SK-N-SH treated with all-trans-retinoic acid at 6 μM for 48 hours (cell line): ENCODE results near the gene DCST2.

Experiments
- ATAC-seq: fragments of 200-7000 bp; cut with Tn5 transposase; 3 replicates; pipeline ENCODE4 v1.9.1; 2020; ENCODE audit warnings: mild to moderate bottlenecking, moderate library complexity
- ARNTL ChIP-seq: fragments of 450-650 bp; formaldehyde crosslinking; IDR thresholded peaks from 2 replicates; pipeline ENCODE4 v1.5.0; 2020; ENCODE audit warnings: low read depth, mild to moderate bottlenecking, moderate library complexity, borderline replicate concordance
- BACH2 ChIP-seq: fragments of 250-450 bp; sonication (Bioruptor Pico); IDR thresholded peaks from 2 replicates; pipeline ENCODE4 v1.9.0; 2021; ENCODE audit warnings: mild to moderate bottlenecking, borderline replicate concordance
- CSDC2 ChIP-seq: fragments of 250-450 bp; sonication (Bioruptor Pico); IDR thresholded peaks from 2 replicates; pipeline ENCODE4 v1.5.0; 2020; ENCODE audit warnings: mild to moderate bottlenecking, moderate library complexity
- ESRRG ChIP-seq: fragments of 250-450 bp; sonication (Bioruptor Pico); IDR thresholded peaks from 2 replicates; pipeline ENCODE4 v1.6.1; 2021; ENCODE audit warnings: mild to moderate bottlenecking
- GLIS3 ChIP-seq: fragments of 250-450 bp; sonication (Bioruptor Pico); IDR thresholded peaks from 2 replicates; pipeline ENCODE4 v1.5.0; 2020; ENCODE audit warnings: mild to moderate bottlenecking, moderate library complexity
- ISL1 ChIP-seq: fragments of 250-450 bp; sonication (Bioruptor Pico); IDR thresholded peaks from 2 replicates; pipeline ENCODE4 v2.1.2; 2022; ENCODE audit warnings: mild to moderate bottlenecking, moderate library complexity
- OSR1 ChIP-seq: fragments of 250-450 bp; sonication (Bioruptor Pico); IDR thresholded peaks from 2 replicates; pipeline ENCODE4 v1.8.0; 2022; ENCODE audit warnings: moderate library complexity, mild to moderate bottlenecking, inconsistent platforms
- RARB ChIP-seq: fragments of 250-450 bp; sonication (Bioruptor Pico); IDR thresholded peaks from 2 replicates; pipeline ENCODE4 v1.8.0; 2021; ENCODE audit warnings: mild to moderate bottlenecking, moderate library complexity
- SNAI2 ChIP-seq: fragments of 250-450 bp; sonication (Bioruptor Pico); IDR thresholded peaks from 2 replicates; pipeline ENCODE4 v1.5.0; 2020; ENCODE audit warnings: mild to moderate bottlenecking, moderate library complexity
- TCF4 ChIP-seq: fragments of 250-450 bp; sonication (Bioruptor Pico); IDR thresholded peaks from 2 replicates; pipeline ENCODE4 v1.8.0; 2021; ENCODE audit warnings: mild to moderate bottlenecking, moderate library complexity, borderline replicate concordance
- ZC3H10 ChIP-seq: fragments of 250-450 bp; sonication (Bioruptor Pico); IDR thresholded peaks from 2 replicates; pipeline ENCODE4 v1.5.1; 2021; ENCODE audit warnings: mild to moderate bottlenecking, moderate library complexity
- ZFP3 ChIP-seq: fragments of 250-450 bp; sonication (Bioruptor Pico); IDR thresholded peaks from 2 replicates; pipeline ENCODE4 v1.5.0; 2020; ENCODE audit warnings: mild to moderate bottlenecking, moderate library complexity
- ZFP30 ChIP-seq: fragments of 450-650 bp; formaldehyde crosslinking; IDR thresholded peaks from 2 replicates; pipeline ENCODE4 v1.5.0; 2022; ENCODE audit warnings: mild to moderate bottlenecking, moderate library complexity
- ZNF565 ChIP-seq: fragments of 450-650 bp; formaldehyde crosslinking; conservative IDR thresholded peaks from 2 replicates; pipeline ENCODE4 v1.5.0; 2020; ENCODE audit warnings: low read depth, mild to moderate bottlenecking, moderate library complexity
- ZNF70 ChIP-seq: fragments of 450-650 bp; formaldehyde crosslinking; IDR thresholded peaks from 2 replicates; pipeline ENCODE4 v1.5.0; 2020; ENCODE audit warnings: mild to moderate bottlenecking, moderate library complexity
- TF ChIP-seq, protein P1 (sequence below): fragments of 250-450 bp; sonication (Bioruptor Pico); IDR thresholded peaks from 2 replicates; pipeline ENCODE4 v1.5.1; 2020; ENCODE audit warnings: low read depth, mild to moderate bottlenecking, moderate library complexity
- TF ChIP-seq, protein P2 (sequence below): fragments of 250-450 bp; sonication (Bioruptor Pico); IDR thresholded peaks from 2 replicates; pipeline ENCODE4 v1.8.0; 2020; ENCODE audit warnings: mild to moderate bottlenecking, moderate library complexity, borderline replicate concordance
- TF ChIP-seq, protein P3 (sequence below): fragments of 250-450 bp; sonication (Bioruptor Pico); IDR thresholded peaks from 2 replicates; pipeline ENCODE4 v1.5.0; 2020; ENCODE audit warnings: mild to moderate bottlenecking, moderate library complexity

The DCST2 gene

DNA sequence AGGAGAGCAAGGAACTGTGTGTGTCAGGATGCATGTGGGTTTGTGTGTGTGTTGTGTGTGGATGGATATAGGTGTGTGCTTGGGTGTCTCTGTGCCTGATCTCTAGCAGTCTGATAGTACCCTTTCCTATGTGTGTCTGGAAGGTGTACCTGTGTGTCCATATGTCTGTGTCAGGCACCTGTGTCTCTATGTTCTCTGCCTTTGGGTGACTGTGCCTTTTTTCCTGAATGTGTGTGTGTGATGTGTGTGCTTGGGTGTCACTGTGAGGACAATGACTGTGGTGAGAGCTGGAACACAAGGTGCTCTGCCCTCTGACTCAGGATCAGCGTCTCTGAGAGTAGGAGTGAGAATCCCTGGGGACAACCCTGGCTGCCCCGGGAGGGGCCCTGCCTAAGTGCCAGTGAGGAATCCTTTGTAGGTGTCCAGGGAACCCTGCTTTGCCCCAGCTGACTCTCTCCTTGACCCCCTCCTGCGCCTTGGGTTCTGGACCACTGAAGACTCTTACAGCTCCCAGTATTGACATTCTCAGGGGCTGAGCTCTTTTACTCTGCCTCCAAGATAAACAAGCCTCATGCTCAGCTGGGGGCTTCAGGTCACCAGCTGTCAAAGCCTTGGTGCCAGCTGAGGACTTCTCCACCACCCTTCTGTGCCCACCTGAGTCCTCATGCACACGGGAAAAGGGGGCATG, 44.3 kb upstream of the DCST2 start:
- TF ChIP-seq RARB (CRISPR knock-in tag), result no peak
- TF ChIP-seq, protein P1, sequence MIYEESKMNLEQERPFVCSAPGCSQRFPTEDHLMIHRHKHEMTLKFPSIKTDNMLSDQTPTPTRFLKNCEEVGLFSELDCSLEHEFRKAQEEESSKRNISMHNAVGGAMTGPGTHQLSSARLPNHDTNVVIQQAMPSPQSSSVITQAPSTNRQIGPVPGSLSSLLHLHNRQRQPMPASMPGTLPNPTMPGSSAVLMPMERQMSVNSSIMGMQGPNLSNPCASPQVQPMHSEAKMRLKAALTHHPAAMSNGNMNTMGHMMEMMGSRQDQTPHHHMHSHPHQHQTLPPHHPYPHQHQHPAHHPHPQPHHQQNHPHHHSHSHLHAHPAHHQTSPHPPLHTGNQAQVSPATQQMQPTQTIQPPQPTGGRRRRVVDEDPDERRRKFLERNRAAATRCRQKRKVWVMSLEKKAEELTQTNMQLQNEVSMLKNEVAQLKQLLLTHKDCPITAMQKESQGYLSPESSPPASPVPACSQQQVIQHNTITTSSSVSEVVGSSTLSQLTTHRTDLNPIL, result no peak
- no peak for TF ChIP-seq BACH2 (CRISPR knock-in tag)
- TF ChIP-seq, protein P2, sequence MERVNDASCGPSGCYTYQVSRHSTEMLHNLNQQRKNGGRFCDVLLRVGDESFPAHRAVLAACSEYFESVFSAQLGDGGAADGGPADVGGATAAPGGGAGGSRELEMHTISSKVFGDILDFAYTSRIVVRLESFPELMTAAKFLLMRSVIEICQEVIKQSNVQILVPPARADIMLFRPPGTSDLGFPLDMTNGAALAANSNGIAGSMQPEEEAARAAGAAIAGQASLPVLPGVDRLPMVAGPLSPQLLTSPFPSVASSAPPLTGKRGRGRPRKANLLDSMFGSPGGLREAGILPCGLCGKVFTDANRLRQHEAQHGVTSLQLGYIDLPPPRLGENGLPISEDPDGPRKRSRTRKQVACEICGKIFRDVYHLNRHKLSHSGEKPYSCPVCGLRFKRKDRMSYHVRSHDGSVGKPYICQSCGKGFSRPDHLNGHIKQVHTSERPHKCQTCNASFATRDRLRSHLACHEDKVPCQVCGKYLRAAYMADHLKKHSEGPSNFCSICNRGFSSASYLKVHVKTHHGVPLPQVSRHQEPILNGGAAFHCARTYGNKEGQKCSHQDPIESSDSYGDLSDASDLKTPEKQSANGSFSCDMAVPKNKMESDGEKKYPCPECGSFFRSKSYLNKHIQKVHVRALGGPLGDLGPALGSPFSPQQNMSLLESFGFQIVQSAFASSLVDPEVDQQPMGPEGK (CRISPR knock-in tag), result no peak
- no peak for ATAC-seq

DNA sequence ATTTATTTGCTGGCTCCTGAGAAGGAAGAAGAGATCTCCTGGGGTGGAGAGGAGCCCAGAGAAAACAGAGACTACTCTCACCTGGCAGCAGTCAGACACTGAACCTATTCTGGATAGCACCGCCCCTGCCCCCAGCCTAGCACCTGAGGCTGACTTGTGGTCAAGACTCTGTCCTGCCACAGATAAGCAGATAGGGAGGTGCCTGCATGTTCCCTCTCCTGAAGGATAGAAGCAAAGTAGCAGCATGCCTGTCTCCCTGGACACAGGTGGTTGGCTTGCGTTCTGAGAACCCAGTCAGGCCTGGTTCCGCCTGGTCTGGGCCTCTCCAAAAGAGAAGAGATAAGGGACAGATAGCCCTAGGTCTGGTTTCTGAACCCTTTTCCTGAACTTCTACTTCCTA, 43.8 kb upstream of the DCST2 start:
- TF ChIP-seq GLIS3 (CRISPR knock-in tag) (no peak), BACH2 (CRISPR knock-in tag) (no peak), TCF4 (CRISPR knock-in tag) (no peak), SNAI2 (no peak), ZNF70 (CRISPR knock-in tag) (no peak), ESRRG (CRISPR knock-in tag) (no peak), CSDC2 (CRISPR knock-in tag) (no peak)
- TF ChIP-seq, all 23 proteins: peak for 0
- ATAC-seq, result no peak

DNA sequence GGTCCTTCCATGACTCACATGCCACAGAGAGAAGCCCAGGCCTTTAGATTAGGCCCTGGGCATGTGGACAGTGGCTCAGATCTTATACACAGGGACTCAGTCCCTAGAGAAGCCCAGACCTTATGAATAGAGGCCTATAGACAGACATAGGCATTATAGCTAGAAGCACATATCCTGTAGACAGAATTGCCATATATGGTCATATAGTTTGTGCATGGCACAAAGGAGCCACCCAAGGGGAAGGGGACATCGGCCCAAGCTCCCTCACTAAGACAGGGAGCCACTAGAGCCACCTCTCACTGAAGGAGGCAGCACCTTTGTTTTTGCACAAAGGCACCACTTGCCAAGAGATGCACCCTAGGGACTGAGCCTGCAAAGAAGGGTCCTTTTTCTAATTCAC, 42.8 kb upstream of the DCST2 start:
- no peak for TF ChIP-seq SNAI2
- TF ChIP-seq ZFP3 (CRISPR knock-in tag), result no peak
- TF ChIP-seq ZNF70 (CRISPR knock-in tag), result no peak
- no peak for TF ChIP-seq TCF4 (CRISPR knock-in tag)
- TF ChIP-seq BACH2 (CRISPR knock-in tag), result no peak
- TF ChIP-seq ARNTL (CRISPR knock-in tag), result no peak
- TF ChIP-seq OSR1, result no peak
- TF ChIP-seq ISL1 (CRISPR knock-in tag), result no peak
- no peak for TF ChIP-seq ZFP30 (CRISPR knock-in tag)
- ATAC-seq, result no peak

DNA sequence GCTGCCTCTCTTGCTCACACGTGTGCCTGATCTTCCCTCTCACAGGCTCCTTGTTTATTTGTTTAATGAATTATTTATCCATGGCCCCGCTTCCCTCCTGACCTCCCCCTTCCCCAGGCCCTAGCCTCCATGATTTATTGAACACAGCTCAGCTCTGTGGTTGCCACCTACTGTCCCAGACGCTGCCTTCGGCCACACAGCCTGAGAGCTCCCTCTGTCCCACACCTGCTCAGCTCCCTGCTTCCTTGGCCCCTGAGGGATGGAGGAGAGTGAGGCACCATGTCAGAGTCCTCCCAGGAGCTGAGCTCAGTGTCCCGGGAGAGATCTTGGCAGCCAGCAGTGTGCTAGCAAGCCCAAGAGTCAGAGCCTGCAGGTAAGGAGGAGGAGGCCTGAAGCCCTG, 42.0 kb upstream of the DCST2 start:
- TF ChIP-seq ZNF565 (CRISPR knock-in tag) (no peak), TCF4 (CRISPR knock-in tag) (no peak), ESRRG (CRISPR knock-in tag) (no peak)
- no peak for ATAC-seq

DNA sequence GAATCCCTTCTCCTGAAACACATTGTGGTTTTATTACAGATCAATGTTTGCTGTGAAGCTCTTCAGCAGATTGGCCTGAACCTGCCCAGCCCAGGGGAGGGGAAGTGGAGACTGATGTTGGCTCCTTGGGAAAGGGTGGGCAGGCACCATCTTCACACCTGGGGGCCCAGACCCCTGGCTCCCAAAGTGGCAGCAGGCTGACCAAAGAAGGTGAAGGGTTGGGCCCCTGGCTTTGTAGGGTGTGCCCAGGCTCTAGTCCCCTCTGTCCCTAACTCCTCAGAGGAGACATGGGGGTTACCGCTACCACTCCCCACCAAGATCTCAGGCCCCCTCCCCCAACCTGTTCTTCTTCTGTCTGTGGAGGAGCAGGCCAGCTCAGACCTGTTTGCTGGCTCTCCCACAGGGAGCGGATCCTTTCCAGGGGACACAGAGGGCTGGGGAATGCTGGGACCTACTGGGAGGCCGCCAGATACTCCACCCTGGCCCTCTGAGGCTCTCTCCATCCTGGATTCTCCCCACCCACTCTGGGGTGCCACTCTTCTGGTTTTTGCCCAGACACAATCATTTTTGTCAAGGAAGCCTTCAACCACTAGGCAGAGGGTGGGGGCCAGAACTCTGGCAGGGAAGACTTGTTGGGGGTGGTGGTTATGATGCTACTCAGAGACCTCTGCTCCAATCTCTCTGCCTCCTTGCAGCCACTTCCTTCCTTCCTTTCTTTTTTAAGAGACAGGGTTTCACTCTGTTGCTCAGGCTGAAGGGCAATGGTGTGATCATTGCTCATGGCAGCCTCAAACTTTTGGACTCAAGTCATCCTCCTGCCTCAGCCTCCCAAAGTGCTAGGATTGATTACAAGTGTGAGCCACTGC, 40.0 kb upstream of the DCST2 start:
- TF ChIP-seq, protein P3, sequence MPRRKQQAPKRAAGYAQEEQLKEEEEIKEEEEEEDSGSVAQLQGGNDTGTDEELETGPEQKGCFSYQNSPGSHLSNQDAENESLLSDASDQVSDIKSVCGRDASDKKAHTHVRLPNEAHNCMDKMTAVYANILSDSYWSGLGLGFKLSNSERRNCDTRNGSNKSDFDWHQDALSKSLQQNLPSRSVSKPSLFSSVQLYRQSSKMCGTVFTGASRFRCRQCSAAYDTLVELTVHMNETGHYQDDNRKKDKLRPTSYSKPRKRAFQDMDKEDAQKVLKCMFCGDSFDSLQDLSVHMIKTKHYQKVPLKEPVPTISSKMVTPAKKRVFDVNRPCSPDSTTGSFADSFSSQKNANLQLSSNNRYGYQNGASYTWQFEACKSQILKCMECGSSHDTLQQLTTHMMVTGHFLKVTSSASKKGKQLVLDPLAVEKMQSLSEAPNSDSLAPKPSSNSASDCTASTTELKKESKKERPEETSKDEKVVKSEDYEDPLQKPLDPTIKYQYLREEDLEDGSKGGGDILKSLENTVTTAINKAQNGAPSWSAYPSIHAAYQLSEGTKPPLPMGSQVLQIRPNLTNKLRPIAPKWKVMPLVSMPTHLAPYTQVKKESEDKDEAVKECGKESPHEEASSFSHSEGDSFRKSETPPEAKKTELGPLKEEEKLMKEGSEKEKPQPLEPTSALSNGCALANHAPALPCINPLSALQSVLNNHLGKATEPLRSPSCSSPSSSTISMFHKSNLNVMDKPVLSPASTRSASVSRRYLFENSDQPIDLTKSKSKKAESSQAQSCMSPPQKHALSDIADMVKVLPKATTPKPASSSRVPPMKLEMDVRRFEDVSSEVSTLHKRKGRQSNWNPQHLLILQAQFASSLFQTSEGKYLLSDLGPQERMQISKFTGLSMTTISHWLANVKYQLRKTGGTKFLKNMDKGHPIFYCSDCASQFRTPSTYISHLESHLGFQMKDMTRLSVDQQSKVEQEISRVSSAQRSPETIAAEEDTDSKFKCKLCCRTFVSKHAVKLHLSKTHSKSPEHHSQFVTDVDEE (CRISPR knock-in tag), result no peak
- TF ChIP-seq CSDC2 (CRISPR knock-in tag) (no peak), ZC3H10 (no peak)
- TF ChIP-seq, all 23 proteins: peak for 0

More for the DNA sequence above, 40.0 kb upstream of the DCST2 start:
- ATAC-seq, result no peak
